SK-N-MC (cell line): ENCODE results near the gene PHF20.

ENCODE experiments used
- DNase-seq: peaks from one replicate; pipeline ENCODE4 v3.0.0-alpha.2; 2011; ENCODE audit warnings: low read depth, low spot score
- H3K27ac ChIP-seq: fragments of 200-600 bp; sonication (generic); 2 replicates; pipeline ENCODE4 v1.5.1; 2016; ENCODE audit warnings: mixed run types
- H3K36me3 ChIP-seq: fragments of 200-600 bp; sonication (generic); 2 replicates; pipeline ENCODE4 v1.6.1; 2017; ENCODE audit warnings: antibody characterized with exemption, low read length, mixed read lengths; ENCODE audit not compliant: insufficient read depth
- H3K4me3 ChIP-seq: fragments of 200-600 bp; sonication (generic); 2 replicates; pipeline ENCODE4 v1.5.1; 2016
- H3K9ac ChIP-seq: fragments of 200-600 bp; sonication (generic); 2 replicates; pipeline ENCODE4 v1.8.0; 2017; ENCODE audit warnings: mixed run types, mixed read lengths; ENCODE audit not compliant: insufficient read length
- H3K9me3 ChIP-seq: fragments of 200-600 bp; sonication (generic); 2 replicates; pipeline ENCODE4 v1.6.1; 2017; ENCODE audit warnings: low read depth, mild to moderate bottlenecking, antibody characterized with exemption, low read length, moderate library complexity, mixed read lengths
- EZH2 ChIP-seq: fragments of 200-600 bp; sonication (generic); IDR thresholded peaks from one replicate; pipeline ENCODE4 v1.6.1; 2017; ENCODE audit warnings: antibody characterized with exemption
- FOXP2 ChIP-seq: optimal IDR thresholded peaks from 2 replicates; pipeline ENCODE3; 2011; ENCODE audit warnings: mild to moderate bottlenecking, moderate library complexity; ENCODE audit not compliant: insufficient read depth; ENCODE audit errors: extremely low read length, control extremely low read depth
- POLR2AphosphoS5 ChIP-seq: IDR thresholded peaks from 2 replicates; pipeline ENCODE4 v1.6.1; 2012; ENCODE audit warnings: mild to moderate bottlenecking, low read depth, low read length, borderline replicate concordance

The PHF20 gene

DNA sequence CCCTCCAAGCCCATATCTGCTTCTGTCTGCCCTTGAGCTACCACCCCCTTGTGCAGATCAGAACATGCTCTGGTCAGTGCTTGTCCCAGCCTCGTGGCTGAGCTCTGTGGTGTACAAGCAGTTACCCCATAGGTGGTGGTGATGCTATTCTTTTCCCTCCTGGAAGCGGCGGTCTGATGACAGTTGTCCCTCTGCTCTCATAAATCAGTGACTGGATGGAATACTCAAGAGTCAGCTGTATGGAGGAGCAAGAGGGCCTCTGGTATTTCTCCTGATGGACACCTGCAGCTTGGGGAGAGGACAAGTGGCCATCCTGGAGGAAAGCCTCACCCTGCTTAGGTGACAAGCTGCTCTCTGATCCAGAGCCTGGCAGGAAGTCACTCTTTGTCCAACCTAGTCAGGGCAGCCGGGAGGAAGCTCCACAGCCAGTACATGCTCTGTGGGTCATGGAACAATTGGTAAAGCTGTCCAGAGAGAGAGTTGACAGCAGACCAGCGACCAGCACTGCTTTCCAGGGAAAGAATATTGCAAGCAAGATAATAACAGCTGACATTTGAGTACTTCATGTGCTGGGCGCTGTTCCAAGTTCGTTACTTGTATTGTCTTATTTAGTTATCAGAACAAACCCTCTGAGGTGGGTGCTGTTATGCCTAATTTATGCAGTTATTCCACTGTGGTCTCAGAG lies 135.3 kb downstream of the PHF20 start:
- TF ChIP-seq EZH2 (no peak), FOXP2 (no peak), POLR2AphosphoS5 (no peak)
- H3K9ac ChIP-seq, result no peak overlapping the region
- H3K4me3 ChIP-seq, result no peak overlapping the region
- no peak for DNase-seq
- H3K27ac ChIP-seq, result no peak overlapping the region
- H3K9me3 ChIP-seq, result no peaks in the 10 kb centered on the region
- H3K36me3 ChIP-seq, result peaks cover 20% of the 10 kb centered on the region; the same call in 1 of the 2 replicates

DNA sequence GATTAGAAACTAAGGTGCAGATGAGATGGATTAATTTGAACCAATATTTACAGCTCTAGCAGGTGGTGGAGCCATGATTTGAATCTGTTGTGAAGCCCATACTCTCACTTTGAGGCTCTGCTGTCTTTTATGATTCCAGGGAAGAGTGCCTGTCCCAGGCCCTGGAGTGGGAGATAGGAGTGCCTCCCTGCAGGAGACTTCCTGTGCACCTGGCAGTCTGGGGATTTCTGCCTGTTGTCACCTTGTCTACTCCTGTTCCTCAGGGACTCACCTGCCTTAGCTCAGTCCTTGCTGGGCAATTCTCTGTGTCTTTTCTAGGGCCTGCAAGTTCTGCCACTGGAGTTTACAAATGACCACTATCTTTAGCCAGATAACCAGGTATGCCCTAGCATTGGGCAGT lies 136.2 kb downstream of the PHF20 start:
- H3K36me3 ChIP-seq, result peaks cover 23% of the 10 kb centered on the region; the same call in 1 of the 2 replicates
- no peak for DNase-seq
- H3K4me3 ChIP-seq, result no peak overlapping the region
- TF ChIP-seq POLR2AphosphoS5 (no peak), EZH2 (no peak), FOXP2 (no peak)
- H3K9ac ChIP-seq, result no peak overlapping the region
- no peak overlapping the region for H3K27ac ChIP-seq
- no peaks in the 10 kb centered on the region for H3K9me3 ChIP-seq

DNA sequence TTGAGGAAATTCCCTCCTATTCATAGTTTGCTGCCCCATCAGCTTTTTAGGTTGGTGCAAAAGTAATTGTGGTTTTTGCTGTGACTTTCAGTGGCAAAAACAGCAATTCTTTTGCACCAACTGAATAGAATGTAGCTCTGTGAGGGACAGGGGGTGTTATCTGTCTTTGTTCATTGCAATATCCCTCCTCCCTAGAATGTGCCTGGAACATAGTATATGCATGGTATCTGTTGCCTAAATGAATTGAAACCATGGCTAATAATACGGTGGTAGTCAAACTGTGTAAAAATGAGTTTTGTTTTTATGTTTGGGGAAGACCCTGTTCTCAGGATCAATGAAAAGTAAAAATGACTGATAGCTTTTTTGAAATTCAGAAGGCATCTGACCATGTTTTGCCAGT lies 137.4 kb downstream of the PHF20 start:
- H3K9me3 ChIP-seq, result no peaks in the 10 kb centered on the region
- H3K36me3 ChIP-seq, result peaks cover 25% of the 10 kb centered on the region
- TF ChIP-seq EZH2, result no peak
- TF ChIP-seq POLR2AphosphoS5, result no peak
- TF ChIP-seq FOXP2, result no peak
- H3K27ac ChIP-seq, result no peak overlapping the region
- no peak for DNase-seq
- H3K4me3 ChIP-seq, result no peak overlapping the region
- no peak overlapping the region for H3K9ac ChIP-seq

DNA sequence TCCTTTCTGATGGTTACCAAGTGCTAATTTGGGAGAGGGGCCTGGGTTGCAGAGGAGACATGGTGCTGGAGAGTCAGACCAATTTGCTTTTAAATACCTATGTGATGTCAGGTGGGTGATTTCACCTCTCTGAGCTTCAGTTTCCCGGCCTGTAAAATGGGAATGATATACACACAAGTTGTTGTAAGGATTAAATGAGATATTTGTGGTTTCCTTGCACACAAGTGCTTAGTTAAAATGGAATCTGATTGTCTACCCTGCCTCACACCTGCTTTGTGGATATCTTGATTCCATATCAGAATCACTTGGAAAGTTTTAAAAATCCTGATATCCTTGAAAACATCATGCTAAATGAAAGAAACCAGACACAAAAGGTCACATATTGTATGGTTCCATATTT lies 138.0 kb downstream of the PHF20 start:
- DNase-seq, result no peak
- TF ChIP-seq EZH2 (no peak), POLR2AphosphoS5 (no peak), FOXP2 (no peak)
- Histone ChIP-seq H3K4me3 (no peak overlapping the region), H3K27ac (no peak overlapping the region), H3K36me3 (peaks cover 29% of the 10 kb centered on the region), H3K9ac (no peak overlapping the region), H3K9me3 (no peaks in the 10 kb centered on the region)

DNA sequence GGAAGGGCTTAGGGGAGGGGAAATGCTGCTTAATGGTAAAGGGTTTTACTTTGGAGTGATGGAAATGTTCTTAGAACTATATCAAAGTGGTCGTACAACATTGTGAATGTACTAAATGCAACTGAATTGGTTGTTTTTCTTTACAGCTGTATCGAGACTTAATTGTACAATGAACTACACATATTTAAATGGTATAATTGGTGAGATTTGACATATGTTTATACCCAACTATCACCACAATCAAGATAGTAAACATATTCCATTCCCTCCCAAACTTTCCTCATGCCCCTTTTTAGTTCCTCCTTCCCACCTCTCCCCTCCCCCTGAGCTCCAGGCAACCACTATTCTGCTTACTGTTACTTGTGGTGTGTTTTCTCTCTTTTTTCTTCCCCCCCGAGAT lies 138.4 kb downstream of the PHF20 start:
- Histone ChIP-seq H3K4me3 (no peak overlapping the region), H3K9me3 (no peaks in the 10 kb centered on the region), H3K9ac (no peak overlapping the region), H3K27ac (no peak overlapping the region), H3K36me3 (peaks cover 26% of the 10 kb centered on the region)
- no peak for DNase-seq
- TF ChIP-seq POLR2AphosphoS5 (no peak), EZH2 (no peak), FOXP2 (no peak)

DNA sequence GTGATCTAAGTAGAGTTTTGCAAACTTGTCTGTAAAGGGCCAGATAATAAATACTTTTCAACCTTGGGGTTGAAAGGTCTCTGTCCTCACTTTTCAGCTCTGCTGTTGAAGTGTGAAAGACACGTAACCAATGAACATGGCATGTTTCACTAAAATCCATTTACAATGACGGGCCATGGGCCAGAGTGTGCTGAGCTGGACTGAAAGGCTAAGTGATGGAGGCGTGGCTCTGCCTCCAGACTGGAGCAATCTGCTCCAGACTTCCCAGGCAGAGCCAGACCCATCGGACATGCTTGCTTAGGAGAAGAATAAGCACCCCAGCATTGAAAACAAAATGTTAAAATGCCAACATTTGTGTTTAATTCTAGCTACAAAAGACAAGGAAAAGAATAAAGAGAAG lies 141.1 kb downstream of the PHF20 start:
- no peak for DNase-seq
- no peak for TF ChIP-seq POLR2AphosphoS5
- Histone ChIP-seq H3K27ac (no peak overlapping the region), H3K36me3 (peaks cover 35% of the 10 kb centered on the region), H3K4me3 (no peak overlapping the region), H3K9ac (no peak overlapping the region), H3K9me3 (no peaks in the 10 kb centered on the region)

DNA sequence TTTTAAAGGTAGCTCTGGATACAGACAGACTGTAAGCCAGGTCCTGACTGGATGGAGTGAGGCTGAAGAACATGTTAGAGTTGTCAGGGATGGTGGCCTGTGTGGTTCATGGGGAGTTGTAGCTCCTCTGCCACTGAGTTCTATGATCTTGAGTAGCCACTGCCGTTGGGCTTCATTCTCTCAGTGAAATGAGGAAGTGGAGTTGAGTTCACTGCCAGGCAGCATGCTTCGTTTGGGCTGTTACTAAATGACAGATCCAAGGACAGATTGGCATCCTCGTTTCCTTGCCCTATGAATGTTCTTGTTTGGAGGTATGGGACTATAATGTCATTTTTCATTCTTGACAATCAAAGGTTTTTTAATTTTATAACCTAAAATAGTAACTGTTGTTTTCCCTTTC lies 145.3 kb downstream of the PHF20 start:
- peaks cover 55% of the 10 kb centered on the region for H3K36me3 ChIP-seq
- TF ChIP-seq EZH2 (no peak), POLR2AphosphoS5 (no peak), FOXP2 (no peak)
- H3K9ac ChIP-seq, result no peak overlapping the region
- no peak overlapping the region for H3K27ac ChIP-seq
- H3K4me3 ChIP-seq, result no peak overlapping the region
- DNase-seq, result no peak
- no peaks in the 10 kb centered on the region for H3K9me3 ChIP-seq

DNA sequence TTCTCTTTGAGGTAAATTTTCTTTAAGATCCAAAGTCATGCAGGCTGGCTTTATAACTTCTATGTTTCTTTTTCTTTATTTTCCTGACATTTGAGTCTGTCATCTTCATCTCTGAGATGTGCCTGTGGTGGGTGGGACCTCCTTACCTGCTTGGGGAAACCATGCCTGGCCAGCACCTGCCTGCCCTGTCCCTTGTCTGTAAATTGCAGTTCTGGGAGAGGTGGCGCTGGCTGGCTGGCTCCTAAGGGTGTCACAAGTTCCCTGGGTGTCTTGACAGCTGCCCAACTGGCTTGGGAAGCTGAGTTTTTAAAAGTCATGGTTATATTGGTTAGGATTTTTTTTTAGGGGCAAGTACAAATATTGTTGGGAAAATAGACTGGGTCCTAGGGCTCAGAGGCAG lies 146.2 kb downstream of the PHF20 start:
- Histone ChIP-seq H3K36me3 (peaks cover 52% of the 10 kb centered on the region), H3K4me3 (no peak overlapping the region), H3K9me3 (no peaks in the 10 kb centered on the region), H3K9ac (no peak overlapping the region), H3K27ac (no peak overlapping the region)
- DNase-seq, result no peak
- TF ChIP-seq EZH2 (no peak), POLR2AphosphoS5 (no peak), FOXP2 (no peak)

DNA sequence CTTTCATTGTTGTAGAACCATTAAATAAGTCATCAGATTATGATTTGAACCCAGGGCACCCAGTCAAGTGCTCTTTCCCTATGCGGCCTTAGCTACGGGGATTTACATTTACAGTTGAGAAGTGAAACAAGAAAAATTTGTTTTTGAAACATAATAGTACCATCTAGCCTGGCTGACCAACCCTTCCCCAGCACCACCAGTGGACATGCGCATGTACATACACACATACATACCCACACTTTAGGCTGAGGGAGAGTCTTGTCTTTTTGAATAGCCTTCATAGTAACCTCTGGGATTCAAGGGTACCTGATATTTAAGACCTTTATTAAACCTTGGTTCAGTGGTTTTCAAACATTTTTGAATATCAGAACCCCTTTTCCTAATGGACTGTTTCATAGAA lies 148.7 kb downstream of the PHF20 start:
- no peak for TF ChIP-seq POLR2AphosphoS5
- no peak for TF ChIP-seq EZH2
- no peak for TF ChIP-seq FOXP2
- H3K4me3 ChIP-seq, result no peak overlapping the region
- peaks cover 38% of the 10 kb centered on the region for H3K36me3 ChIP-seq
- no peak overlapping the region for H3K9ac ChIP-seq
- H3K9me3 ChIP-seq, result no peaks in the 10 kb centered on the region
- no peak overlapping the region for H3K27ac ChIP-seq
- no peak for DNase-seq
